ENCODE data around the gene SLC25A41. TPM values are rescaled to one million over a fixed set of nuclear protein-coding genes. Genes with fewer than 3 reads are reported as not detected.
A peak's percentile ranks its signal among the peaks of the same experiment; 100 is the strongest.

Gene SLC25A41
- total RNA-seq, 1 donor from 2014 or later = 1.6 TPM

DNA sequence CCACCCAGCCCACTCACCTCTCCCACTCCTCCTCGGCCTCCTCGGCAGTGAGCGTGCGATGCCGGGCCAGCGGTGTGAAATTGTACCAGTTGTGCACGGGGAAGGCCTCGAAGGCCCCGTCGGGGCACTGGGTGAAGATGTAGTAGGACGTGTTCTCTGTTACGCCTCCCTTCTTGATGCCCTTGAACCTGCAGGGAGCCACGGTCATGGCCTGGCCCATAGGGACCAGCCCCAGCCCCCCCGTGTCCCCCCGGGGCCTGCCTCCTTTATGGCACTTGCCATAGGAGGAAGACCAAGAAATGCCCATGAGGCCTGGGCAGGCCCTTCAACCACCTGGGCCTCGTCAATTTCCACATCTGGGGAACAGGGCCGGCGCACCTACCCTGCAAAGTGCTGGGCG is 46.2 kb downstream of the SLC25A41 start:
- Mint-ChIP-seq H3K36me3 (ENCODE audit: low read depth) (peaks cover 10% of the 10 kb centered on the region), H3K4me3 (no peak overlapping the region), H3K27me3 (ENCODE audit: low read depth) (no peaks in the 10 kb centered on the region), H3K4me1 (peaks cover 13% of the 10 kb centered on the region), H3K9me3 (no peaks in the 10 kb centered on the region), H3K27ac (ENCODE audit: unreplicated experiment) (no peak overlapping the region)
- TF ChIP-seq, protein P1, sequence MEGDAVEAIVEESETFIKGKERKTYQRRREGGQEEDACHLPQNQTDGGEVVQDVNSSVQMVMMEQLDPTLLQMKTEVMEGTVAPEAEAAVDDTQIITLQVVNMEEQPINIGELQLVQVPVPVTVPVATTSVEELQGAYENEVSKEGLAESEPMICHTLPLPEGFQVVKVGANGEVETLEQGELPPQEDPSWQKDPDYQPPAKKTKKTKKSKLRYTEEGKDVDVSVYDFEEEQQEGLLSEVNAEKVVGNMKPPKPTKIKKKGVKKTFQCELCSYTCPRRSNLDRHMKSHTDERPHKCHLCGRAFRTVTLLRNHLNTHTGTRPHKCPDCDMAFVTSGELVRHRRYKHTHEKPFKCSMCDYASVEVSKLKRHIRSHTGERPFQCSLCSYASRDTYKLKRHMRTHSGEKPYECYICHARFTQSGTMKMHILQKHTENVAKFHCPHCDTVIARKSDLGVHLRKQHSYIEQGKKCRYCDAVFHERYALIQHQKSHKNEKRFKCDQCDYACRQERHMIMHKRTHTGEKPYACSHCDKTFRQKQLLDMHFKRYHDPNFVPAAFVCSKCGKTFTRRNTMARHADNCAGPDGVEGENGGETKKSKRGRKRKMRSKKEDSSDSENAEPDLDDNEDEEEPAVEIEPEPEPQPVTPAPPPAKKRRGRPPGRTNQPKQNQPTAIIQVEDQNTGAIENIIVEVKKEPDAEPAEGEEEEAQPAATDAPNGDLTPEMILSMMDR (conservative IDR thresholded peaks at IDR 0.05) = no peak
- DNase-seq (ENCODE audit: low read depth, low spot score) = no peak

DNA sequence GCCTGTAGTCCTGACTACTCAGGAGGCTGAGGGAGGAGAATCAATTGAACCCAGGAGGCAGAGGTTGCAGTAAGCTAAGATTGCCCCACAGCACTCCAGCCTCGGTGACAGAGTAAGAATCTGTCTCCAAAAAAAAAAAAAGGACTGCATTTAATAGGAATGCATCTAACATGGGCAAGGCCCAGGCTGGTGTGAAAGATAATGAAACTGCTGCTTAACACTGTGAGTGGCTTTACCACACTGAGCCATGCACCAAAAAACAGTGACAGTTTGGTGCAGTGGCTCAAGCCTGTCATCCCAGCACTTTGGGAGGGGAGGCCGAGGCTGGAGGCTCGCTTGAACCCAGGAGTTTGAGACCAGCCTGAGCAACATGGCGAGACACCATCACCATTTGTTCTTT is 49.2 kb downstream of the SLC25A41 start:
- TF ChIP-seq, protein P1 (conservative IDR thresholded peaks at IDR 0.05) = no peak
- no peak for DNase-seq (ENCODE audit: low read depth, low spot score)
- H3K9me3 Mint-ChIP-seq = no peaks in the 10 kb centered on the region
- H3K27me3 Mint-ChIP-seq (ENCODE audit: low read depth) = no peaks in the 10 kb centered on the region
- H3K36me3 Mint-ChIP-seq (ENCODE audit: low read depth) = peaks cover 21% of the 10 kb centered on the region
- H3K4me3 Mint-ChIP-seq = no peak overlapping the region
- no peak overlapping the region for H3K27ac Mint-ChIP-seq (ENCODE audit: unreplicated experiment)
- no peaks in the 10 kb centered on the region for H3K4me1 Mint-ChIP-seq

DNA sequence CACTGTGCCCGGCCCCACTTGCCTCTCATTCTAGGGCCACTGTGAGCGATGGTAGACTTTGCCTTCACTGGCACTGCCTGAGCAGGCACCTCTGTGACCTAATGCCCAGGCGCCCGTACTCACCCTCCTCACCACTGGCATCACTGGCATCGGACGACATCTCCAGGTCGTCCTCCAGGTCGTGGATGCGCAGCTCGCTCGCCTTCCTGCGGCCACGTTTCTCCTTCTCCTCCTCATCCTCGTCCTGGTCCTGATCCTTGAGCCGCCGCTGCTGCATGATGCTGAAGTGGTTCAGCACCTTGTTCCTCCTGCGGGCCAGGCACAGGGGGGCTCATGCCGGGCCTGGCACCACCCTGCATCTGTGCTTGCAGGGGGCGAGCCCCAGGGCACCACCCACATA is 50.4 kb downstream of the SLC25A41 start:
- Mint-ChIP-seq H3K36me3 (ENCODE audit: low read depth) (peaks cover 26% of the 10 kb centered on the region), H3K9me3 (no peaks in the 10 kb centered on the region)

DNA sequence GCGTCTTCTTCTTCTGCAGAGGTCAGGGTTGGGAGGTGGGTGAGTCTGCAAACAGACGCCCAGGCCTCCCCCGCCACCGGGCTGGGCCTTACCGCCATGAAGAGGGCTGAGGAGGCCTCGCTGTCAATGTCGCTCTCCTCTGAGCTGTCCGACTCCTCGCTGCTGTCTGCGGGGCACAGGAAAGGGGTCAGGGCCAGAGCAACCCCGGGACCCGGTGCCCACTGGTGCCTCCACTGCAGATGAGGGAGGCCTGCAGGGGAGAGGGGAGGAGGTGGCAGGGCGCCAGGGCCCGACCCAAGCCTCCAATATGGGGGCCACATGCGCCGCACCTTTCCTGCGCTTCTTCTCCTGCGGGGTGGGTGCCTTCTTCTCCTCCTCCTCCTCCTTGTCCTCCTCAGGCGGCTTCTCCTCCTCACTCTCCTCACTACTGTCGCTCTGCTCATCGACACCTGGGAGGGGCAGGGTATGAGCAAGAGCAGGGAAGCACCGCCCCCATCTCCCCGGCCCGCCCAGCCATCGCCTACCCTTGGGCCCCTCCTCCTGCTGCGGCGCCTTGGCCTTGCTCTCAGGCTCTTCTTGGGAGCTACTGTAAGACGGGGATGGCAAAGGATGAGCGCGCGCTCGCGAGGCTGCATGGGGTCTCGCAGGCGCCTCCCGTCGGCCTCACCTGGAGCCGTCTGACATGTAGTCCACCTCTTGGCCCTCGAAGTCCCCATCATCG is 52.4 kb downstream of the SLC25A41 start:
- DNase-seq (ENCODE audit: low read depth, low spot score) = no peak
- no peaks in the 10 kb centered on the region for H3K9me3 Mint-ChIP-seq
- no peak overlapping the region for H3K27ac Mint-ChIP-seq (ENCODE audit: unreplicated experiment)
- no peaks in the 10 kb centered on the region for H3K4me1 Mint-ChIP-seq
- TF ChIP-seq, protein P1 (conservative IDR thresholded peaks at IDR 0.05) = no peak
- no peaks in the 10 kb centered on the region for H3K27me3 Mint-ChIP-seq (ENCODE audit: low read depth)
- H3K4me3 Mint-ChIP-seq = no peak overlapping the region
- peaks cover 26% of the 10 kb centered on the region for H3K36me3 Mint-ChIP-seq (ENCODE audit: low read depth)

More for the DNA sequence above, 50.4 kb downstream of the SLC25A41 start:
- H3K27me3 Mint-ChIP-seq (ENCODE audit: low read depth) = no peaks in the 10 kb centered on the region
- DNase-seq (ENCODE audit: low read depth, low spot score) = no peak
- TF ChIP-seq, protein P1 (conservative IDR thresholded peaks at IDR 0.05) = no peak
- no peak overlapping the region for H3K4me3 Mint-ChIP-seq
- H3K4me1 Mint-ChIP-seq = no peaks in the 10 kb centered on the region
- no peak overlapping the region for H3K27ac Mint-ChIP-seq (ENCODE audit: unreplicated experiment)

DNA sequence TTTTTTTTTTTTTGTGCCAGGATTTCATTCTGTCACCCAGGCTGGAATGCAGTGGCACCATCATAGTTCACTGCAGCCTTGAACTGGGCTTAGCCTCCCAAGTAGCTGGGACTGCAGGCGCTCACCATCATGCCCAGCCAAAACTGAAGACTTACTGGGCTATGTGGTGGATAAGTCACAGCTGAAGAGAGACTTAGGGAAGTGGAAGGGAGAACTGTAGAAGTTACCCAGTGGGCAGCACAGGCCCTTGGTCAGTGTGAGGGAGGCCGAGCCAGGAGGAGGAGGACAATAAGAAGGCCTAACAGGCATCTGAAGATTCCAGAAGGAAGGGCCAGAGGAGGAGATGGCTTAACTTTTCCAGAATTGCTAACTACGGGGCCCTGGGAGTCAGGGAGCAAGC is 53.8 kb downstream of the SLC25A41 start:
- no peak for DNase-seq (ENCODE audit: low read depth, low spot score)
- Mint-ChIP-seq H3K36me3 (ENCODE audit: low read depth) (peaks cover 26% of the 10 kb centered on the region), H3K4me1 (no peaks in the 10 kb centered on the region), H3K27ac (ENCODE audit: unreplicated experiment) (no peak overlapping the region), H3K27me3 (ENCODE audit: low read depth) (no peaks in the 10 kb centered on the region), H3K4me3 (peak overlapping the region; percentile 42), H3K9me3 (no peaks in the 10 kb centered on the region)
- TF ChIP-seq, protein P1 (conservative IDR thresholded peaks at IDR 0.05) = no peak
